IMR-90 (cell line): ENCODE data around the gene HACE1.

Experiments used
- CHD1 ChIP-seq: IDR thresholded peaks from 2 replicates; pipeline ENCODE4 v1.6.1; 2012; ENCODE audit warnings: low read depth, low read length, improper control_type of control experiment
- CTCF ChIP-seq: conservative IDR thresholded peaks from 2 replicates; pipeline ENCODE4 v1.5.1; 2012; ENCODE audit warnings: mild to moderate bottlenecking, low read depth, low read length, improper control_type of control experiment
- MXI1 ChIP-seq: IDR thresholded peaks from 2 replicates; pipeline ENCODE4 v1.6.1; 2012; ENCODE audit warnings: low read depth, mild to moderate bottlenecking, low read length, moderate library complexity, borderline replicate concordance
- POLR2A ChIP-seq: IDR thresholded peaks from 2 replicates; pipeline ENCODE4 v1.6.1; 2012; ENCODE audit warnings: mild to moderate bottlenecking, low read depth, low read length
- RCOR1 ChIP-seq: IDR thresholded peaks from 2 replicates; pipeline ENCODE4 v1.6.1; 2012; ENCODE audit warnings: mild to moderate bottlenecking, low read length, improper control_type of control experiment; ENCODE audit not compliant: insufficient replicate concordance
- USF2 ChIP-seq: fragments of 150-350 bp; IDR thresholded peaks from 2 replicates; pipeline ENCODE4 v1.6.1; 2017; ENCODE audit warnings: mild to moderate bottlenecking, antibody characterized with exemption, low read length, low read depth

- TF ChIP-seq CHD1 (no peak), CTCF (no peak), RCOR1 (no peak), USF2 (no peak), MXI1 (no peak), POLR2A (no peak)
Measured at GRCh38 chr6:104813552-104813951, 46.2 kb downstream of the HACE1 start.
